WTC11 (cell line): ENCODE results near the gene CHMP1A. TPM values are rescaled to one million over a fixed set of nuclear protein-coding genes. Genes with fewer than 3 reads are reported as not detected.
A peak's percentile ranks its signal among the peaks of the same experiment; 100 is the strongest.
"Not testable (repeated sequence)": the region's sequence is repeated elsewhere in the genome, so short reads cannot be mapped to it uniquely, and the experiment has no call there.

Source experiments
- ATAC-seq: fragments of 200-7000 bp; cut with Tn5 transposase; 2 replicates; pipeline ENCODE4 v1.10.0; 2021; ENCODE audit warnings: mild to moderate bottlenecking, moderate library complexity
- CTCF ChIA-PET: fragments of 300-600 bp; sonication (Branson Sonifier 250); formaldehyde crosslinking; loops from one replicate; lab custom pipeline; 2021; ENCODE audit warnings: antibody characterized with exemption; lab: Charles Lee
- POLR2A ChIA-PET: fragments of 350-600 bp; sonication (Branson Sonifier 250); formaldehyde crosslinking; loops from one replicate; lab custom pipeline; 2021; ENCODE audit warnings: antibody characterized with exemption; lab: Charles Lee
- DNase-seq: peaks from one replicate; pipeline ENCODE4 v3.0.0; 2021; ENCODE audit warnings: low spot score
- H3K27ac Mint-ChIP-seq: 2 replicates; pipeline ENCODE4 v1.8.0; 2021; ENCODE audit warnings: mixed read lengths
- H3K27me3 Mint-ChIP-seq: 2 replicates; pipeline ENCODE4 v1.8.0; 2021; ENCODE audit warnings: low read depth, mild to moderate bottlenecking, moderate library complexity, mixed read lengths
- H3K36me3 Mint-ChIP-seq: 2 replicates; pipeline ENCODE4 v1.8.0; 2021; ENCODE audit warnings: mixed read lengths
- H3K4me1 Mint-ChIP-seq: 2 replicates; pipeline ENCODE4 v1.8.0; 2022; ENCODE audit warnings: mixed read lengths
- H3K4me3 Mint-ChIP-seq: 2 replicates; pipeline ENCODE4 v1.8.0; 2021; ENCODE audit warnings: mild to moderate bottlenecking, moderate library complexity, mixed read lengths
- H3K9me3 Mint-ChIP-seq: 2 replicates; pipeline ENCODE4 v1.8.0; 2021; ENCODE audit warnings: mixed read lengths
- ATF1 ChIP-seq: sonication (generic); formaldehyde crosslinking; IDR thresholded peaks from 2 replicates; pipeline ENCODE4 v1.8.1; 2023; ENCODE audit warnings: mild to moderate bottlenecking, moderate library complexity, missing genetic modification reagents
- CBFB ChIP-seq: sonication (generic); formaldehyde crosslinking; IDR thresholded peaks from 2 replicates; pipeline ENCODE4 v1.8.1; 2022; ENCODE audit warnings: mild to moderate bottlenecking, low read depth, missing genetic modification reagents
- CREB1 ChIP-seq: sonication (generic); formaldehyde crosslinking; IDR thresholded peaks from 2 replicates; pipeline ENCODE4 v1.8.0; 2023; ENCODE audit warnings: mild to moderate bottlenecking, missing genetic modification reagents
- ELF4 ChIP-seq: sonication (generic); formaldehyde crosslinking; IDR thresholded peaks from 2 replicates; pipeline ENCODE4 v1.8.1; 2022; ENCODE audit warnings: low read depth, mild to moderate bottlenecking, moderate library complexity, missing genetic modification reagents
- EMX1 ChIP-seq: fragments of 250-450 bp; sonication (Bioruptor Pico); IDR thresholded peaks from 2 replicates; pipeline ENCODE4 v1.8.0; 2021; ENCODE audit warnings: mild to moderate bottlenecking
- ETV6 ChIP-seq: sonication (generic); formaldehyde crosslinking; IDR thresholded peaks from 2 replicates; pipeline ENCODE4 v1.8.1; 2022; ENCODE audit warnings: mild to moderate bottlenecking, missing genetic modification reagents
- MXD4 ChIP-seq: fragments of 250-450 bp; sonication (Bioruptor Pico); IDR thresholded peaks from 2 replicates; pipeline ENCODE4 v1.8.0; 2021; ENCODE audit warnings: mild to moderate bottlenecking, moderate library complexity, borderline replicate concordance
- NFE2L1 ChIP-seq: sonication (generic); formaldehyde crosslinking; IDR thresholded peaks from 2 replicates; pipeline ENCODE4 v1.8.1; 2023; ENCODE audit warnings: missing genetic modification reagents
- RELA ChIP-seq: sonication (generic); formaldehyde crosslinking; IDR thresholded peaks from 2 replicates; pipeline ENCODE4 v1.8.1; 2022; ENCODE audit warnings: missing genetic modification reagents, mild to moderate bottlenecking, borderline replicate concordance
- RORB ChIP-seq: fragments of 250-450 bp; sonication (Bioruptor Pico); IDR thresholded peaks from 2 replicates; pipeline ENCODE4 v1.9.0; 2021; ENCODE audit warnings: mild to moderate bottlenecking
- SOX15 ChIP-seq: fragments of 250-450 bp; sonication (Bioruptor Pico); IDR thresholded peaks from 2 replicates; pipeline ENCODE4 v1.9.0; 2021; ENCODE audit warnings: mild to moderate bottlenecking
- SP1 ChIP-seq: sonication (generic); formaldehyde crosslinking; conservative IDR thresholded peaks from 2 replicates; pipeline ENCODE4 v1.8.1; 2022; ENCODE audit warnings: missing genetic modification reagents
- TP53 ChIP-seq: sonication (generic); formaldehyde crosslinking; IDR thresholded peaks from 2 replicates; pipeline ENCODE4 v1.8.1; 2023; ENCODE audit warnings: mild to moderate bottlenecking, missing genetic modification reagents
- ZNF121 ChIP-seq: sonication (generic); formaldehyde crosslinking; IDR thresholded peaks from 2 replicates; pipeline ENCODE4 v1.8.0; 2023; ENCODE audit warnings: missing genetic modification reagents
- ZNF671 ChIP-seq: fragments of 250-450 bp; sonication (Bioruptor Pico); IDR thresholded peaks from 2 replicates; pipeline ENCODE4 v1.8.0; 2021; ENCODE audit warnings: mild to moderate bottlenecking
- total RNA-seq: library from RNA; stranded (reverse); gene quantifications from 3 replicates; pipeline ENCODE4 v1.2.3, GENCODE V29; 2021
- TF ChIP-seq, protein P1 (sequence below): sonication (generic); formaldehyde crosslinking; IDR thresholded peaks from 2 replicates; pipeline ENCODE4 v1.8.0; 2023; ENCODE audit warnings: mild to moderate bottlenecking, missing genetic modification reagents
- TF ChIP-seq, protein P2 (sequence below): fragments of 250-450 bp; sonication (Bioruptor Pico); IDR thresholded peaks from 2 replicates; pipeline ENCODE4 v1.9.0; 2021; ENCODE audit warnings: moderate library complexity, mild to moderate bottlenecking, inconsistent platforms, borderline replicate concordance
- TF ChIP-seq, protein P3 (sequence below): sonication (generic); formaldehyde crosslinking; IDR thresholded peaks from 2 replicates; pipeline ENCODE4 v1.8.1; 2023; ENCODE audit warnings: mild to moderate bottlenecking, missing genetic modification reagents
- TF ChIP-seq, protein P4 (sequence below): sonication (generic); formaldehyde crosslinking; IDR thresholded peaks from 2 replicates; pipeline ENCODE4 v1.8.1; 2022; ENCODE audit warnings: low read depth, missing genetic modification reagents, borderline replicate concordance
- TF ChIP-seq, protein P5 (sequence below): fragments of 250-450 bp; sonication (Bioruptor Pico); conservative IDR thresholded peaks from 2 replicates; pipeline ENCODE4 v1.9.0; 2021; ENCODE audit warnings: mild to moderate bottlenecking
- TF ChIP-seq, protein P6 (sequence below): sonication (generic); formaldehyde crosslinking; conservative IDR thresholded peaks from 2 replicates; pipeline ENCODE4 v1.8.1; 2023; ENCODE audit warnings: mild to moderate bottlenecking, low read depth, missing genetic modification reagents, moderate library complexity

The CHMP1A gene
- total RNA-seq, 1 experiment from 2014 or later = 76.0 TPM

DNA sequence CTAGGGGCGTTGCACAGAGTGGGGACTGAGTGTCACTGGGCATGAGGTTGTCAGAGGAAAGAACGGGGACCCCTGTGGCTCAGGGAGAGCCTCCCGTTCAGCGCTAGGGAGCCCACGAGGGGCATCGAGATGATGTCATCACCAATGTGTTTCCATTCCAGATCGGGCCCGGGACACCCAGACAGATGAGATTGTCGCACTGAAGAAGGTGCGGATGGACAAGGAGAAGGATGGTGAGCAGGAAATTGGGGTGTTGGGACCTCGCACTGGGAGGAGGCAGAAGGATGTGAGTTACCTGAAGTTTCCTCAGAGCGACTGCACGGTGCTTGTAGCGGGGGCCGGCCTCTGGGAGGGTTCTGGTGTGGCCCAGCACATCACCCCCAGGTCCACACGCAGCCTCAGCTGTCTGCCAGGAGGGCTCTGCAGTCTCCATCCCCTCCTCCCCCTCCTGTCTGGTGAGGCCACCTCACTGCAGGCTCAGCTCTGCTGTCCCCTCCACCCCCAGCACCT, 32.9 kb upstream of the CHMP1A start (continued):
- TF ChIP-seq, protein P1, sequence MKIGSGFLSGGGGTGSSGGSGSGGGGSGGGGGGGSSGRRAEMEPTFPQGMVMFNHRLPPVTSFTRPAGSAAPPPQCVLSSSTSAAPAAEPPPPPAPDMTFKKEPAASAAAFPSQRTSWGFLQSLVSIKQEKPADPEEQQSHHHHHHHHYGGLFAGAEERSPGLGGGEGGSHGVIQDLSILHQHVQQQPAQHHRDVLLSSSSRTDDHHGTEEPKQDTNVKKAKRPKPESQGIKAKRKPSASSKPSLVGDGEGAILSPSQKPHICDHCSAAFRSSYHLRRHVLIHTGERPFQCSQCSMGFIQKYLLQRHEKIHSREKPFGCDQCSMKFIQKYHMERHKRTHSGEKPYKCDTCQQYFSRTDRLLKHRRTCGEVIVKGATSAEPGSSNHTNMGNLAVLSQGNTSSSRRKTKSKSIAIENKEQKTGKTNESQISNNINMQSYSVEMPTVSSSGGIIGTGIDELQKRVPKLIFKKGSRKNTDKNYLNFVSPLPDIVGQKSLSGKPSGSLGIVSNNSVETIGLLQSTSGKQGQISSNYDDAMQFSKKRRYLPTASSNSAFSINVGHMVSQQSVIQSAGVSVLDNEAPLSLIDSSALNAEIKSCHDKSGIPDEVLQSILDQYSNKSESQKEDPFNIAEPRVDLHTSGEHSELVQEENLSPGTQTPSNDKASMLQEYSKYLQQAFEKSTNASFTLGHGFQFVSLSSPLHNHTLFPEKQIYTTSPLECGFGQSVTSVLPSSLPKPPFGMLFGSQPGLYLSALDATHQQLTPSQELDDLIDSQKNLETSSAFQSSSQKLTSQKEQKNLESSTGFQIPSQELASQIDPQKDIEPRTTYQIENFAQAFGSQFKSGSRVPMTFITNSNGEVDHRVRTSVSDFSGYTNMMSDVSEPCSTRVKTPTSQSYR = no peak
- TF ChIP-seq, all 79 proteins: peak for 0

DNA sequence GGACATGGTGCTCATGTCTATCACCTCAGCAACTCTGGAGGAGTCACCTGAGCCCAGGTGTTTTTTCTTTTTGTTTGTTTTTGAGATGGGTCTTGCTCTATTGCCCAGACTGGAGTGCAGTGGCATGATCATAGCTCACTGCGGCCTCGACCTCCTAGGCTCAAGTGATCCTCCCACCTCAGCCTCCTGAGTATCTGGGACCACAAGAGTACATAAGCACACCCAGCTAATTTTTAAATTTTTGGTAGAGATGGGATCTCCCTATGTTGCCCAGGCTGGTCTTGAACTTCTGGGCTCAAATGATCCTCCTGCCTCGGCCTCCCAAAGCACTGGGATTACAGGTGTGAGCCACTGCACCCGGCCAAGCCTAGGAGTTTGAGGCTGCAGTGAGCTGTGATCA, 32.1 kb upstream of the CHMP1A start:
- H3K9me3 Mint-ChIP-seq = peaks cover 11% of the 10 kb centered on the region
- H3K4me1 Mint-ChIP-seq, H3K27ac Mint-ChIP-seq, CTCF ChIA-PET, ATAC-seq, H3K27me3 Mint-ChIP-seq, H3K4me3 Mint-ChIP-seq: not testable (repeated sequence)
- peaks cover 48% of the 10 kb centered on the region for H3K36me3 Mint-ChIP-seq
- 0 out of 2 replicates have a peak, but pooled peaks have one; percentile 17 for TF ChIP-seq ZNF121 (CRISPR knock-in tag)
- TF ChIP-seq, all 79 proteins: peak for 1; not testable (repeated sequence) for 78
- DNase-seq, POLR2A ChIA-PET: not testable (repeated sequence)

DNA sequence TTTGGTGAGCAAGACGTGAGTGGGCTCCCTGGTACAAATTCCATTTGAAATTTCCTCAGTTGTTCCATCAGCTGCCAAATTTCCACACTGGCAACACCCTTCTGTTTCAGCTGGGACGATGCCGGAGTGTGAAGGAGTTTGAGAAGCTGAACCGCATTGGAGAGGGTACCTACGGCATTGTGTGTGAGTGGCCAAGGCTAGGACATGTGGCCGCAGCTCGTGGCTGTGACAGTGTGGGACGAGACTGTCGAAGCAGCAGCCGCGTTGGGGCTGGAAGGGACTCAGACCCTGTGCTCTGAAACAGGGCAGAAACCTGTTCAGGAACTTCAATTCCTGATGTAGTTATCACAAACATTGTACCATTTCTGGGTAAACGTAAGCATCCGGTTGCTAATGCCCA, 31.6 kb upstream of the CHMP1A start:
- Mint-ChIP-seq H3K4me1 (peaks cover 7% of the 10 kb centered on the region), H3K27me3 (peaks cover 3% of the 10 kb centered on the region; the same call in 1 of the 2 replicates), H3K36me3 (peaks cover 52% of the 10 kb centered on the region), H3K27ac (no peak overlapping the region), H3K4me3 (no peak overlapping the region), H3K9me3 (peaks cover 14% of the 10 kb centered on the region)
- DNase-seq = no peak
- CTCF ChIA-PET = no interaction called here
- POLR2A ChIA-PET = no interaction called here
- no peak for ATAC-seq
- TF ChIP-seq SP1 (CRISPR knock-in tag) (no peak), RELA (CRISPR knock-in tag) (no peak), CBFB (no peak), ATF1 (no peak), ZNF671 (CRISPR knock-in tag) (no peak), RORB (CRISPR knock-in tag) (no peak), SOX15 (CRISPR knock-in tag) (no peak), EMX1 (CRISPR knock-in tag) (no peak), CREB1 (CRISPR knock-in tag) (no peak), ELF4 (CRISPR knock-in tag) (no peak), ETV6 (CRISPR knock-in tag) (no peak), MXD4 (CRISPR knock-in tag) (no peak), TP53 (no peak), NFE2L1 (CRISPR knock-in tag) (no peak)
- TF ChIP-seq, protein P2, sequence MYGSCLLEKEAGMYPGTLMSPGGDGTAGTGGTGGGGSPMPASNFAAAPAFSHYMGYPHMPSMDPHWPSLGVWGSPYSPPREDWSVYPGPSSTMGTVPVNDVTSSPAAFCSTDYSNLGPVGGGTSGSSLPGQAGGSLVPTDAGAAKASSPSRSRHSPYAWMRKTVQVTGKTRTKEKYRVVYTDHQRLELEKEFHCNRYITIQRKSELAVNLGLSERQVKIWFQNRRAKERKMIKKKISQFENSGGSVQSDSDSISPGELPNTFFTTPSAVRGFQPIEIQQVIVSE = no peak
- TF ChIP-seq, protein P3, sequence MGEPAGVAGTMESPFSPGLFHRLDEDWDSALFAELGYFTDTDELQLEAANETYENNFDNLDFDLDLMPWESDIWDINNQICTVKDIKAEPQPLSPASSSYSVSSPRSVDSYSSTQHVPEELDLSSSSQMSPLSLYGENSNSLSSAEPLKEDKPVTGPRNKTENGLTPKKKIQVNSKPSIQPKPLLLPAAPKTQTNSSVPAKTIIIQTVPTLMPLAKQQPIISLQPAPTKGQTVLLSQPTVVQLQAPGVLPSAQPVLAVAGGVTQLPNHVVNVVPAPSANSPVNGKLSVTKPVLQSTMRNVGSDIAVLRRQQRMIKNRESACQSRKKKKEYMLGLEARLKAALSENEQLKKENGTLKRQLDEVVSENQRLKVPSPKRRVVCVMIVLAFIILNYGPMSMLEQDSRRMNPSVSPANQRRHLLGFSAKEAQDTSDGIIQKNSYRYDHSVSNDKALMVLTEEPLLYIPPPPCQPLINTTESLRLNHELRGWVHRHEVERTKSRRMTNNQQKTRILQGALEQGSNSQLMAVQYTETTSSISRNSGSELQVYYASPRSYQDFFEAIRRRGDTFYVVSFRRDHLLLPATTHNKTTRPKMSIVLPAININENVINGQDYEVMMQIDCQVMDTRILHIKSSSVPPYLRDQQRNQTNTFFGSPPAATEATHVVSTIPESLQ (CRISPR knock-in tag) = no peak
- TF ChIP-seq, protein P4, sequence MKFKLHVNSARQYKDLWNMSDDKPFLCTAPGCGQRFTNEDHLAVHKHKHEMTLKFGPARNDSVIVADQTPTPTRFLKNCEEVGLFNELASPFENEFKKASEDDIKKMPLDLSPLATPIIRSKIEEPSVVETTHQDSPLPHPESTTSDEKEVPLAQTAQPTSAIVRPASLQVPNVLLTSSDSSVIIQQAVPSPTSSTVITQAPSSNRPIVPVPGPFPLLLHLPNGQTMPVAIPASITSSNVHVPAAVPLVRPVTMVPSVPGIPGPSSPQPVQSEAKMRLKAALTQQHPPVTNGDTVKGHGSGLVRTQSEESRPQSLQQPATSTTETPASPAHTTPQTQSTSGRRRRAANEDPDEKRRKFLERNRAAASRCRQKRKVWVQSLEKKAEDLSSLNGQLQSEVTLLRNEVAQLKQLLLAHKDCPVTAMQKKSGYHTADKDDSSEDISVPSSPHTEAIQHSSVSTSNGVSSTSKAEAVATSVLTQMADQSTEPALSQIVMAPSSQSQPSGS (CRISPR knock-in tag) = no peak
- TF ChIP-seq, protein P5, sequence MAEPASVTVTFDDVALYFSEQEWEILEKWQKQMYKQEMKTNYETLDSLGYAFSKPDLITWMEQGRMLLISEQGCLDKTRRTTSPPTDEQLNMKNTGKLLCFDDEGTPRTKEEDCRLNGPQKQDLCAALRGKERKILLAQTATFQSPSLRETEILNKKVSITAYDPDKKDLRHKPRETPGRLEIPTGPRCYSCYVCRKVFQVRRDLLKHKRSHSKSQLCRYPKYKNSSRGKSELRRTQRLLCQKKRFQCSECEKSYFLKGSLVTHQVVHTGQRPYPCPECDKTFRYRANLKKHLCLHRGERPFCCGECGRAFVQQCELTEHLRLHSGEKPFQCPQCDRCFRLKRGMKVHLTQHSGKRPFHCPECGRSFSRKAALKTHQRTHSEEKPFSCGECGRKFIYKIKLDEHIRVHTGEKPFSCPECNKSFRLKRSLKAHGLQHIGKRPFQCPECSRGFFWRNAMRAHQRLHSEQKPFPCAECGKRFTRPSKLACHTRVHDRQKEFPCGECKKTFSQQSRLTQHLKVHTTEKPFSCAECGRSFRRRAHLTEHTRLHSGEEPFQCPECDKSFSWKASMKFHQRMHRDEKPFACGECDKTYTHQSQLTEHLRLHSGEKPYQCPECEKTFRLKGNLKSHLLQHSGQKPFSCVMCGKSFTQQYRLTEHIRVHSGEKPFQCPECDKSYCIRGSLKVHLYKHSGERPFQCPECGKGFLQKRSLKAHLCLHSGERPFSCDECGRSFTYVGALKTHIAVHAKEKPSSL (CRISPR knock-in tag) = no peak
- TF ChIP-seq, protein P6, sequence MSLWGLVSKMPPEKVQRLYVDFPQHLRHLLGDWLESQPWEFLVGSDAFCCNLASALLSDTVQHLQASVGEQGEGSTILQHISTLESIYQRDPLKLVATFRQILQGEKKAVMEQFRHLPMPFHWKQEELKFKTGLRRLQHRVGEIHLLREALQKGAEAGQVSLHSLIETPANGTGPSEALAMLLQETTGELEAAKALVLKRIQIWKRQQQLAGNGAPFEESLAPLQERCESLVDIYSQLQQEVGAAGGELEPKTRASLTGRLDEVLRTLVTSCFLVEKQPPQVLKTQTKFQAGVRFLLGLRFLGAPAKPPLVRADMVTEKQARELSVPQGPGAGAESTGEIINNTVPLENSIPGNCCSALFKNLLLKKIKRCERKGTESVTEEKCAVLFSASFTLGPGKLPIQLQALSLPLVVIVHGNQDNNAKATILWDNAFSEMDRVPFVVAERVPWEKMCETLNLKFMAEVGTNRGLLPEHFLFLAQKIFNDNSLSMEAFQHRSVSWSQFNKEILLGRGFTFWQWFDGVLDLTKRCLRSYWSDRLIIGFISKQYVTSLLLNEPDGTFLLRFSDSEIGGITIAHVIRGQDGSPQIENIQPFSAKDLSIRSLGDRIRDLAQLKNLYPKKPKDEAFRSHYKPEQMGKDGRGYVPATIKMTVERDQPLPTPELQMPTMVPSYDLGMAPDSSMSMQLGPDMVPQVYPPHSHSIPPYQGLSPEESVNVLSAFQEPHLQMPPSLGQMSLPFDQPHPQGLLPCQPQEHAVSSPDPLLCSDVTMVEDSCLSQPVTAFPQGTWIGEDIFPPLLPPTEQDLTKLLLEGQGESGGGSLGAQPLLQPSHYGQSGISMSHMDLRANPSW (CRISPR knock-in tag) = no peak
